ENCODE data around the gene PDIA6.
"Not testable (repeated sequence)": the region's sequence is repeated elsewhere in the genome, so short reads cannot be mapped to it uniquely, and the experiment has no call there.

PDIA6 gene

GRCh38 chr2:10787176-10787968 is 25.2 kb downstream of the PDIA6 start:
- H3K4me1 ChIP-seq (ENCODE audit: insufficient read depth, low read length), result no peaks in the 10 kb centered on the region
- H3K4me3 ChIP-seq (ENCODE audit: low read length), result no peak overlapping the region
- 94% methylated on average over 20 of the region's 20 CpGs for WGBS
- H3K27me3 ChIP-seq (ENCODE audit: insufficient read depth, low read length), result no peaks in the 10 kb centered on the region
- no peaks in the 10 kb centered on the region for H3K9me3 ChIP-seq (ENCODE audit: insufficient read depth, low read depth, low read length)
- H3K27ac ChIP-seq (ENCODE audit: low read depth, low read length), result no peak overlapping the region
- H3K9ac ChIP-seq (ENCODE audit: low read depth, low read length), result no peak overlapping the region
- peaks cover 98% of the 10 kb centered on the region for H3K36me3 ChIP-seq (ENCODE audit: insufficient read depth, low read length)

GRCh38 chr2:10786240-10786982 is 26.2 kb downstream of the PDIA6 start:
- Histone ChIP-seq H3K27ac (ENCODE audit: low read depth, low read length) (no peak overlapping the region), H3K36me3 (ENCODE audit: insufficient read depth, low read length) (peaks cover 98% of the 10 kb centered on the region), H3K9me3 (ENCODE audit: insufficient read depth, low read depth, low read length) (no peaks in the 10 kb centered on the region), H3K27me3 (ENCODE audit: insufficient read depth, low read length) (no peaks in the 10 kb centered on the region), H3K4me1 (ENCODE audit: insufficient read depth, low read length) (no peaks in the 10 kb centered on the region), H3K4me3 (ENCODE audit: low read length) (no peak overlapping the region), H3K9ac (ENCODE audit: low read depth, low read length) (no peak overlapping the region)
- 97% methylated on average over 8 of the region's 12 CpGs for WGBS

GRCh38 chr2:10785260-10785659 is 27.3 kb downstream of the PDIA6 start:
- no peak overlapping the region for H3K27ac ChIP-seq (ENCODE audit: low read depth, low read length)
- WGBS, result 95% methylated on average over 5 of the region's 5 CpGs
- no peak overlapping the region for H3K9ac ChIP-seq (ENCODE audit: low read depth, low read length)
- H3K4me1 ChIP-seq (ENCODE audit: insufficient read depth, low read length), result no peaks in the 10 kb centered on the region
- no peaks in the 10 kb centered on the region for H3K9me3 ChIP-seq (ENCODE audit: insufficient read depth, low read depth, low read length)
- peaks cover 98% of the 10 kb centered on the region for H3K36me3 ChIP-seq (ENCODE audit: insufficient read depth, low read length)
- H3K4me3 ChIP-seq (ENCODE audit: low read length), result no peak overlapping the region
- H3K27me3 ChIP-seq (ENCODE audit: insufficient read depth, low read length), result no peaks in the 10 kb centered on the region

GRCh38 chr2:10784719-10785118 is 27.9 kb downstream of the PDIA6 start:
- Histone ChIP-seq H3K27ac (ENCODE audit: low read depth, low read length) (no peak overlapping the region), H3K4me1 (ENCODE audit: insufficient read depth, low read length) (no peaks in the 10 kb centered on the region), H3K9ac (ENCODE audit: low read depth, low read length) (no peak overlapping the region), H3K36me3 (ENCODE audit: insufficient read depth, low read length) (peaks cover 98% of the 10 kb centered on the region), H3K4me3 (ENCODE audit: low read length) (no peak overlapping the region), H3K27me3 (ENCODE audit: insufficient read depth, low read length) (no peaks in the 10 kb centered on the region), H3K9me3 (ENCODE audit: insufficient read depth, low read depth, low read length) (no peaks in the 10 kb centered on the region)
- 91% methylated on average over 9 of the region's 9 CpGs for WGBS

GRCh38 chr2:10783421-10783820 is 29.2 kb downstream of the PDIA6 start:
- Histone ChIP-seq H3K27me3 (ENCODE audit: insufficient read depth, low read length) (no peaks in the 10 kb centered on the region), H3K4me1 (ENCODE audit: insufficient read depth, low read length) (no peaks in the 10 kb centered on the region), H3K27ac (ENCODE audit: low read depth, low read length) (no peak overlapping the region), H3K9ac (ENCODE audit: low read depth, low read length) (no peak overlapping the region), H3K9me3 (ENCODE audit: insufficient read depth, low read depth, low read length) (no peaks in the 10 kb centered on the region), H3K36me3 (ENCODE audit: insufficient read depth, low read length) (peaks cover 92% of the 10 kb centered on the region), H3K4me3 (ENCODE audit: low read length) (no peak overlapping the region)
- WGBS, result 95% methylated on average over 4 of the region's 4 CpGs

- H3K4me3 ChIP-seq (ENCODE audit: low read length), result no peak overlapping the region
- H3K27me3 ChIP-seq (ENCODE audit: insufficient read depth, low read length), result no peaks in the 10 kb centered on the region
- WGBS, result 96% methylated on average over 8 of the region's 8 CpGs
- H3K36me3 ChIP-seq (ENCODE audit: insufficient read depth, low read length), result peaks cover 80% of the 10 kb centered on the region
- no peak overlapping the region for H3K9ac ChIP-seq (ENCODE audit: low read depth, low read length)
- no peak overlapping the region for H3K27ac ChIP-seq (ENCODE audit: low read depth, low read length)
- no peaks in the 10 kb centered on the region for H3K9me3 ChIP-seq (ENCODE audit: insufficient read depth, low read depth, low read length)
- H3K4me1 ChIP-seq (ENCODE audit: insufficient read depth, low read length), result no peaks in the 10 kb centered on the region
Observed at GRCh38 chr2:10781746-10782145, 30.8 kb downstream of the PDIA6 start.

GRCh38 chr2:10780821-10781220 is 31.8 kb downstream of the PDIA6 start:
- not testable (repeated sequence) for H3K9me3 ChIP-seq (ENCODE audit: insufficient read depth, low read depth, low read length); H3K27me3 ChIP-seq (ENCODE audit: insufficient read depth, low read length); H3K27ac ChIP-seq (ENCODE audit: low read depth, low read length); H3K9ac ChIP-seq (ENCODE audit: low read depth, low read length); H3K4me1 ChIP-seq (ENCODE audit: insufficient read depth, low read length); H3K4me3 ChIP-seq (ENCODE audit: low read length)
- WGBS, result 97% methylated on average over 11 of the region's 11 CpGs
- peaks cover 72% of the 10 kb centered on the region for H3K36me3 ChIP-seq (ENCODE audit: insufficient read depth, low read length)

GRCh38 chr2:10780491-10780820 is 32.1 kb downstream of the PDIA6 start:
- Histone ChIP-seq H3K27ac (ENCODE audit: low read depth, low read length) (no peak overlapping the region), H3K4me1 (ENCODE audit: insufficient read depth, low read length) (no peaks in the 10 kb centered on the region), H3K27me3 (ENCODE audit: insufficient read depth, low read length) (no peaks in the 10 kb centered on the region), H3K36me3 (ENCODE audit: insufficient read depth, low read length) (peaks cover 68% of the 10 kb centered on the region), H3K9ac (ENCODE audit: low read depth, low read length) (no peak overlapping the region), H3K9me3 (ENCODE audit: insufficient read depth, low read depth, low read length) (no peaks in the 10 kb centered on the region), H3K4me3 (ENCODE audit: low read length) (no peak overlapping the region)
- 97% methylated on average over 11 of the region's 11 CpGs for WGBS

GRCh38 chr2:10779776-10780490 is 32.7 kb downstream of the PDIA6 start:
- H3K4me3 ChIP-seq (ENCODE audit: low read length), result no peak overlapping the region
- no peaks in the 10 kb centered on the region for H3K27me3 ChIP-seq (ENCODE audit: insufficient read depth, low read length)
- H3K4me1 ChIP-seq (ENCODE audit: insufficient read depth, low read length), result peaks cover under 1% of the 10 kb centered on the region; the same call in 1 of the 2 replicates
- H3K36me3 ChIP-seq (ENCODE audit: insufficient read depth, low read length), result peaks cover 63% of the 10 kb centered on the region
- no peak overlapping the region for H3K27ac ChIP-seq (ENCODE audit: low read depth, low read length)
- 97% methylated on average over 25 of the region's 25 CpGs for WGBS
- H3K9ac ChIP-seq (ENCODE audit: low read depth, low read length), result no peak overlapping the region
- H3K9me3 ChIP-seq (ENCODE audit: insufficient read depth, low read depth, low read length), result no peaks in the 10 kb centered on the region

- no peak overlapping the region for H3K27ac ChIP-seq (ENCODE audit: low read depth, low read length)
- peaks cover 51% of the 10 kb centered on the region for H3K36me3 ChIP-seq (ENCODE audit: insufficient read depth, low read length)
- 95% methylated on average over 12 of the region's 12 CpGs for WGBS
Observed at GRCh38 chr2:10778724-10779115, 33.9 kb downstream of the PDIA6 start.

More at GRCh38 chr2:10778724-10779115, 33.9 kb downstream of the PDIA6 start:
- Histone ChIP-seq H3K4me3 (ENCODE audit: low read length) (no peak overlapping the region), H3K9me3 (ENCODE audit: insufficient read depth, low read depth, low read length) (no peaks in the 10 kb centered on the region), H3K4me1 (ENCODE audit: insufficient read depth, low read length) (peaks cover 4% of the 10 kb centered on the region; the same call in 1 of the 2 replicates), H3K9ac (ENCODE audit: low read depth, low read length) (no peak overlapping the region), H3K27me3 (ENCODE audit: insufficient read depth, low read length) (no peaks in the 10 kb centered on the region)

All from HUES64 (cell line).